NCI-H2196 treated with DMSO at 0.1 percent for 48 hours (cell line): ENCODE measurements around the gene LAMB2.

ENCODE experiments used
- DNase-seq: peaks from one replicate; lab custom pipeline; 2025; ENCODE audit not compliant: unreplicated experiment; lab: John Stamatoyannopoulos, UW

LAMB2 gene

DNA sequence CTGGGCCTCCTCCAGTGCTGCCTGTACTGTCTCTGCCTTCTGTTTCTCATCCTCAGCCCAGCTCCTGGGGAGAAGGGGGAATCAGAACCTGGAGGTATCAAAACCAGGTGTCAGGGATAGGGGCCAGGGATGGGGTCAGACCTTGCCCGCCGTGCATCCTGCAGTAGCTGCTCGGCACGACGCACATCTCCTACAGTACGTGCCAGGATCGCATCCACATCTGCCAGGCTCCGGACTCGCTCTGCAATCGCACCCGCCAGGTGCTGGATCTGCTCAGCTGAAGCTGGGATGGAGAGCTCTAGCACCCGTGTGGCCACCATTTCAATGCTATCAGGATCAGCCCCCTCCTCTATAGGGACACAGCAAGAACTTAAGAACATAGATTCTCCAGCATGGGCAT lies 10.8 kb downstream of the LAMB2 start:
- no peak for DNase-seq

DNA sequence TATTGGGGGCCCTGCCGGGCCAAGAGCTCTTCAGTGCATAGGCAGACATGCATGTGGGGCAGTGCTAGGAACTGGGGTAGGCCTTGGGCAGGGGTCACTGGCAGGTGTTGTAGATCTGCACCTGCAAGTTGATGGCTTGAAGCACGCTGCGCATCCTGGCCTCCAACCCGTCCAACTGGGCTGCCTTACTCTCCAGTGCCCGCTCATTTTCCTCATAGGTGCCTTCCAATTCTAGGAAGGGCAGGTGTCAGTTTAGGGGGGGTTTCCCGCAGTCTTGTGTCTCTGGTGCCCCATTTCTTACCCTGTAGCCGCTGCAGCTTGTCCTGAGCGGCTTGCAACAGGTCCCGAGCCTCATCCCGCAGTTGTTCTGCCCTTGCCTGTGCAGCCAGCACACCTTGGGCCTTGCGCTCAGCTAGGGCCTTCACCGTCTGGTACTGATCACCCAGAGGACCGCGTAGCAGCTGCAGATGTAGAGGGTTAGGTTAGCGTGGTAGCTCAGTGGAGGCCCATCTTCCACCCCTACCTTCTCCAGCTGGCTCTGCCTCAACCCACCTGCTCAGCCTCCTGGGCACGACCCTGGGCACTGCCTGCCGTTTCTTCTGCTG lies 11.6 kb downstream of the LAMB2 start:
- DNase-seq = no peak

DNA sequence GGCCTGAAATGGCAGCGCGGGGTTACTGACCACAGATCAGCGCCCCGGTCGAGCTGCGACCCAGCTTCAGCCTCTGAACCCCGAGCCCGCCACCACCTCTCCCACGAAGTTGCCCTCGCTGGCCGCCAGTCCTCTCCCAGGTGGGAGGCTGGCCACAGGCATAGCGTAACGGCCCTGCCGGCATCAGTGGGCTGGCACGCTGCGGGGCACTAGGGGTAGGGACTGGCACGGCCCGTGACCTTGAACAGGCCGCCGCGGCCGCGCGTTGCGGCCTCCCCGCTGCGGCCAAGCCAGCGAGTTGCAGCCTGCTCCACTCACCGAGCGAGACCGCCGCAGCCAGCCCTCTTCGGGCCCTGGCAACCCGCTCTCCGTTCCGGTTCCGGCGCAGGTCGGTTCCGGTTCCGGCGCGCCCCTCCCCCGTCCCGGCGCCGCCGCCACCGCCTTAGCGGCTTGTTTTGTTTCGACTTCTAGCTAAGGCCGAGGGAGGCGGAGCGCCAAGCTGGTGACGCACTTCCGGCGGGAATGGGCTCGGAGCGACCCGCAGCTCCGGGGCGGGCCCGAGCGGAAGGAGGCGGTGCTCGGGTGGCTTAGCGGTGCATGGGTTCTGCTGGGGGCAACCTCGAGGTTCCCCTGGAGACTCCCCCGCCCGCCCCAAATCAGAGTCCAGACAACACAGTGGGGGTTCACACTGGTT lies 12.3 kb downstream of the LAMB2 start, which contains the start of gene USP19:
Gene USP19 (minus strand): TSS at position 386 of the 694 bp plus-strand sequence. CDS start 1,678 bp downstream, outside the sequence.
- DNase-seq = peak; percentile 51

DNA sequence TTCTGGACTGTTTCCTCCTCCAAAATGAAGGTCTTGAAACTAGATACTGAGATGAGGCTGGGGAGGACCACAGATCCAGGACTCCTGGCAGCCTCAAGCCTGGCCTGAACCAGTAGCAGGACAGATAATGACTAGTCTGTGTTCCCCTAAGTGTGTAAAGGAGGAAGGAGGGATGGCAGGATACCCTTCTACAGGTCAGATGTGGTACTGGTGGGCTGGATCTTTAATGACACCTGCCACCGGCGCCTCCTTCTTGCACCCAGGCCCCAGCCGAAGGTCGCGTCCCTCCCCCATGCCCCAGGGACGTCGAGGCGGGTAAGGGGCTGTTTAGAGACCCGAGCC lies 12.8 kb downstream of the LAMB2 start:
- no peak for DNase-seq

GRCh38 chr3:49119439-49119838 lies 13.4 kb downstream of the LAMB2 start:
- DNase-seq = no peak

- DNase-seq = no peak
Measured at GRCh38 chr3:49119036-49119435, 13.8 kb downstream of the LAMB2 start.

- no peak for DNase-seq
Measured at GRCh38 chr3:49112262-49112661, 20.6 kb downstream of the LAMB2 start.

- no peak for DNase-seq
Measured at GRCh38 chr3:49111347-49111746, 21.5 kb downstream of the LAMB2 start.

DNA sequence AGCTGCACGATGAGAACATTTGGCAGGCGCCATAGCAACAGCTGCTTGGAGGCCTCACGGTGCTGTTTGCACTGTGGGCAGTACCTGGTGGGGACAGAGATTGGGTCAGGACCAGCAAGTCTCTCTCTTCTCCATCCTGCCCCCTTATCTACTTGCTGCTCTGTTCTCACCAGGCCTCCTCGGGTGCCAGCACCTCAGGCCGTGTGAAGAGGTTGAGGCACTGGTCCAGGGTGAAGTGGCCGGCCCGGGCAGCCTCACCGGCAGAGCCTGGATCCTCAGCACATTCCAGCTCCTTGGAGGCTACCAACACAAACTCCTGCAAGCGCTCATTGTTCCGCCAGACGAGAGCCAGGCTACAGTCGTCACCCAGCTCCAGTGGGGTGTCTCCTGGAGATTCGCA lies 22.1 kb downstream of the LAMB2 start:
- DNase-seq = no peak

DNA sequence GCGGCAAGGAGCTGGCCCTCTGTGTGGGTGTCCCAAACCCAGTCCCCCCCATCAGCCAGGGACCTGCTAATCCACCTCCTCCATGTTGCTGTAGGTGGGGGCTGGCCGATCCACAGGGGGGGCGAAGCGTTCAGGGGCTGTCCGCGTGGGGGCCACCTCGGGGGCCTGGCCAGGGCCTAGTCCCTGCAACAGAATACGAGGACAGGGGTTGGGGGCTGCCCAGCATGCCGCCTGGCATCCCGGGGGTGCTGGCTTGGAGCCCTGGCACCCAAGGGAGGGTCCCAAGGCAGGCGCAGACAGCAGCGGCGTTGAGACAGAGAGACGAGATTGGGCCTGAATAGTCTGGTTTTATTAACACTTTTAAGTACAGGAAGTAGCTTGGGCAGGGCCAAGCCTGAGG lies 24.5 kb downstream of the LAMB2 start:
- DNase-seq = no peak

DNA sequence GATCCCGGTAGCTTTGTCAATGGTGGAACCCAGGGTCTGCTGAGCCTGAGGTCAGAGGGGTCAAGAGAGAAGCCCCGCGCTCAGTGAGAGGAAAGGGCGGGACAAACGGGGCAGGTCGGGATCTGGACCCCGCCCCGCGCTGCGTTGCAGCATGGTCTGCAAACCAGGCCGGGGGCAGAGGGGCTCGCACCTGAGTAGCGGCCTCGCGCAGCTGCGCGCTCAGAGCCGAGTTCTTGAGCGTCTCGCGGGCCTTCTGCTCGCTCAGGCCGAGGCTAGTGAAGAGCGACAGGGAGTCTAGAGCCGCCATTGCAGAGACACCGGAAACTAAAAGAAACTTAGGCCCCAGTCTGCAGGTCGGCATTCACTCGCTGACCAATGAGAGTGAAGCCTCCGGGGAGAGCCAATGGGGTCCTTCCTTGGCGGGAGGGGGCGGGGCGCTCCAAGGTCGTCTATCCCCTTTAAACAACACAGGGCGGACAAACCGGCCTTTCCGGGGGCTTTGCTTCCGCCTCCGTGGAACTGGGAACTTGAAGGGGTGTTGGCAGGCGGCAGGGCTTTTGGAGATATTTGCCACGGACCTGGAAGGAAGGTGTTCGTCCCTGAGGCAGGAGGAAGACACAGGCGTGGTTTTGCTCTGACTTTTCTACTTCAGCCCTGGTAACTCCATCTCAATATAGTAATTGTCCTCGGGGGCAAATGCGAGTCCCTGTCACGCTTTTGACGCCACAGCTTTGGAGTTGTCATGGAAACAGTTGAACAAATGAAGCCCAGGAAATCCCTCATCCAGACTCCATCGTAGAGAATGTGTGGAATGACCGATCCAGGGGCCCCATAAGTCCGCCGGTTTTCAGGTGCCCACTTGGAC lies 28.2 kb downstream of the LAMB2 start, which contains the start of gene QARS1:
Gene QARS1 (minus strand): TSS at position 331 of the 865 bp plus-strand sequence. CDS start 24 bp downstream, at position 307.
- peak; percentile 69 for DNase-seq

GRCh38 chr3:49104052-49104426 lies 28.8 kb downstream of the LAMB2 start:
- DNase-seq = no peak

GRCh38 chr3:49100046-49100615 lies 32.7 kb downstream of the LAMB2 start:
- no peak for DNase-seq

GRCh38 chr3:49098910-49099630 lies 33.8 kb downstream of the LAMB2 start:
- no peak for DNase-seq

- DNase-seq = peak; percentile 67
Measured at GRCh38 chr3:49098429-49098828, 34.4 kb downstream of the LAMB2 start.

DNA sequence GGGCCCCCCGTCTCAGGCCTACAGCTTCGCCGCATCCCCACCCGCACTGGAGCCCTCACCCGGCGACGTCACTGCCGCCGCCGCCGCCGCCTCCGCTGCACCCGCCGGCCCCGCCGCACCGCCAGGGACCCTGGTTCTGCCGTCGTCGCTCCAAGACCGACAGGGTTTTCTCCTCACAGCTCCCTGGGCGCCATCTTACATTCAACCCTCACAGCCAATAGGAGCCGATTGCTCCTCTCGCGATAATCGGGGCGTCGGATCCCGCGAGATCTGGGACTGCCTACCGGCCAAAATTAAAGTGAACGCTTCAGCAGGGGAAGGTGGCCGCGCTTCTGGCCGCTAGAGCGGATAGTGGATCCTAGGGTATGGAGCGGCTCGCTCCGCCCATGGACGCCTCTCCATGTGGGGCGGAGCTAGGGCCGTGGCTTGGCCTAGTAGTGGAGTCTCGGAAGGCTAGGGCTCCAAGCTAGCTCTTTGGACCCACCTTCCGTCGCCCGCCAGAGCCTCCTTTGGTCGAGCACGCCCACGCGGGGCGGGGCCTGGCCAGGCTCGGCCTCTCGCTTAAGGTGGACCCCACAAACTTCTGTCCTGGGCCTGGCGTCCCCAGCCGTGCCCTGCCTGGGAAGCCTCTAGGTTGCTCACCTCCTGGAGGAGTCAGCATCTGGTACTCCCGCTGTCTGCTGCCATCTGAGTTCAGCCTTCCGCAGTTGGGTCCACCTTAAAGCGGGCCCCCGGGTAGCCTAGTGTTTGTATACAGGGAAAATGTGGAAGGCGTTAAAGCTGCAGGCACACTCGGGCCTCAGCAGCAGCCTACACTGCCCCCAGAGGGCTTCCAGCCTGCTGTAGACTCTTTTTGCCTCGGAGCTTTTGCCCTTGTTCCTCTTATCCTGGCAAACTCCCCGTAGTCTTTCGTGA lies 38.7 kb downstream of the LAMB2 start, which contains the start of gene QRICH1:
Gene QRICH1 (minus strand): TSS at position 219 of the 915 bp plus-strand sequence. CDS start 17,054 bp downstream, outside the sequence.
- peak; percentile 90 for DNase-seq

- DNase-seq = peak; percentile 17
Measured at GRCh38 chr3:49092938-49093852, 39.7 kb downstream of the LAMB2 start.

- no peak for DNase-seq
Measured at GRCh38 chr3:49081429-49081828, 51.4 kb downstream of the LAMB2 start.

DNA sequence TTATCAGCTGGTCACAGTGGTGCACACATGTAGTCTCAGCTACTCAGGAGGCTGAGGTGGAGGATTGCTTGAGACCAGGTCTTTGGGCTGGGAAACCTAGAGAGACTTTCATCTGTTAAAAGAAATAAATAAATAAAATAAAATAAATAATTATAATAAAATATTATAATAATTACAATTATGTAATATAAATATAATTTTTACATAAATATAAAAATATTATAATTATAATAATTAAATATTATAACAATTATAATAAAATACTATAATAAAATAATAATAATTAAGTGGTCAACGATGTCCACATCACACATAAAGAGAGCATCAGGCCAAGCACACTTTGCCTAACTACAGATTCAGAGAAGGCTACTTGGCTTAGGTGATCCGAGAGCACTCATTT lies 53.6 kb downstream of the LAMB2 start:
- DNase-seq = no peak
